ENCODE data around the gene DOCK11.

DOCK11 gene

GRCh38 chrX:118717678-118718391 is 222.2 kb downstream of the DOCK11 start:
- H3K36me3 ChIP-seq (ENCODE audit: control insufficient read depth in 4 of 4, insufficient read depth in 4 of 4, low read length in 3 of 4), result no peaks in the 10 kb centered on the region
- CTCF ChIA-PET, result no interaction called here
- peak in 2 of 3 donors; percentile 53 to 58 for DNase-seq
- POLR2A ChIA-PET, result no interaction called here
- H3K4me1 ChIP-seq (ENCODE audit: control extremely low read depth in 1 of 4, control insufficient read depth in 4 of 4, insufficient read depth in 4 of 4, low read length in 3 of 4), result peaks cover 0 to 17% (median 3%) of the 10 kb centered on the region in 4 experiments
- no peaks in the 10 kb centered on the region for H3K27me3 ChIP-seq (replicated peaks in 2 of 5; ENCODE audit: control insufficient read depth in 4 of 5, insufficient read depth in 5 of 5, low read length in 4 of 5)
- H3K4me3 ChIP-seq (ENCODE audit: control insufficient read depth in 1 of 7, extremely low read depth in 1 of 7, insufficient read depth in 4 of 7, low read depth in 2 of 7, low read length in 6 of 7), result peak overlapping the region in 1 of 7 experiments; percentile 7
- WGBS (ENCODE audit: insufficient coverage), result 79% methylated on average over 6 of the region's 13 CpGs
- no peaks in the 10 kb centered on the region for H3K9me3 ChIP-seq (ENCODE audit: control extremely low read depth in 1 of 5, control insufficient read depth in 4 of 5, insufficient read depth in 2 of 5, low read depth in 1 of 5, low read length in 4 of 5)
- H3K27ac ChIP-seq (ENCODE audit: insufficient read depth in 1 of 2, low read depth in 1 of 2, low read length in 2 of 2, poor library complexity in 1 of 2, severe bottlenecking in 2 of 2), result no peak overlapping the region

GRCh38 chrX:118718737-118719136 is 223.1 kb downstream of the DOCK11 start:
- POLR2A ChIA-PET, result no interaction called here
- Histone ChIP-seq H3K4me3 (ENCODE audit: control insufficient read depth in 1 of 7, extremely low read depth in 1 of 7, insufficient read depth in 4 of 7, low read depth in 2 of 7, low read length in 6 of 7) (no peak overlapping the region), H3K4me1 (ENCODE audit: control extremely low read depth in 1 of 4, control insufficient read depth in 4 of 4, insufficient read depth in 4 of 4, low read length in 3 of 4) (peaks cover 0 to 19% (median 3%) of the 10 kb centered on the region in 4 experiments), H3K27ac (ENCODE audit: insufficient read depth in 1 of 2, low read depth in 1 of 2, low read length in 2 of 2, poor library complexity in 1 of 2, severe bottlenecking in 2 of 2) (no peak overlapping the region), H3K36me3 (ENCODE audit: control insufficient read depth in 4 of 4, insufficient read depth in 4 of 4, low read length in 3 of 4) (no peaks in the 10 kb centered on the region), H3K9me3 (ENCODE audit: control extremely low read depth in 1 of 5, control insufficient read depth in 4 of 5, insufficient read depth in 2 of 5, low read depth in 1 of 5, low read length in 4 of 5) (no peaks in the 10 kb centered on the region), H3K27me3 (replicated peaks in 2 of 5; ENCODE audit: control insufficient read depth in 4 of 5, insufficient read depth in 5 of 5, low read length in 4 of 5) (no peaks in the 10 kb centered on the region)
- DNase-seq, result peak in 2 of 3 donors; percentile 55 to 58
- WGBS (ENCODE audit: insufficient coverage), result 43% methylated on average over 1 of the region's 2 CpGs
- CTCF ChIA-PET, result no interaction called here

GRCh38 chrX:118720058-118720707 is 224.6 kb downstream of the DOCK11 start:
- no peaks in the 10 kb centered on the region for H3K36me3 ChIP-seq (ENCODE audit: control insufficient read depth in 4 of 4, insufficient read depth in 4 of 4, low read length in 3 of 4)
- CTCF ChIA-PET, result no interaction called here
- no peak for DNase-seq
- peaks cover 0 to 25% (median 6%) of the 10 kb centered on the region in 4 experiments for H3K4me1 ChIP-seq (ENCODE audit: control extremely low read depth in 1 of 4, control insufficient read depth in 4 of 4, insufficient read depth in 4 of 4, low read length in 3 of 4)
- POLR2A ChIA-PET, result no interaction called here
- H3K27ac ChIP-seq (ENCODE audit: insufficient read depth in 1 of 2, low read depth in 1 of 2, low read length in 2 of 2, poor library complexity in 1 of 2, severe bottlenecking in 2 of 2), result no peak overlapping the region
- WGBS (ENCODE audit: insufficient coverage), result 65% methylated on average over 2 of the region's 3 CpGs
- H3K9me3 ChIP-seq (ENCODE audit: control extremely low read depth in 1 of 5, control insufficient read depth in 4 of 5, insufficient read depth in 2 of 5, low read depth in 1 of 5, low read length in 4 of 5), result no peaks in the 10 kb centered on the region
- H3K4me3 ChIP-seq (ENCODE audit: control insufficient read depth in 1 of 7, extremely low read depth in 1 of 7, insufficient read depth in 4 of 7, low read depth in 2 of 7, low read length in 6 of 7), result no peak overlapping the region
- no peaks in the 10 kb centered on the region for H3K27me3 ChIP-seq (replicated peaks in 2 of 5; ENCODE audit: control insufficient read depth in 4 of 5, insufficient read depth in 5 of 5, low read length in 4 of 5)

DNA sequence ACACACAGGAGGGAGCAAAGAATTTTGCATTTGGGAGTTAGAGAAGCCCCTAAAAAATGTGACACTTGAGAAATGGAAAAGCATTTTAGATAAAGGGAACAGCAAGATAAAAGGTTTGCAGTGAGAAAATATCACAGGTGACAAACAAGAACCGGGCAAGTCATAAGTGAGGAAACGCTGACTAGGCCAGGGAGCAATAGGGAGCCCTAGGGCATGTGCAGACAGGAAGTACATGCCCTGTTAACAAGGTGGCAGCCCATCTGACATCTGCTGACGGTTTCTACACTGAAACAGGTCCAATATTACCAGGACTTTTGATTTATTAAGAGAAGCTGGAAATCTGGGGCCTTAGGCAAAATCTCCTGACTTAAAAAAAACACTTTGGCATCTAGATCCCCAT is 227.8 kb downstream of the DOCK11 start:
- DNase-seq, result no peak
- no peaks in the 10 kb centered on the region for H3K9me3 ChIP-seq (ENCODE audit: control extremely low read depth in 1 of 5, control insufficient read depth in 4 of 5, insufficient read depth in 2 of 5, low read depth in 1 of 5, low read length in 4 of 5)
- H3K27me3 ChIP-seq (replicated peaks in 2 of 5; ENCODE audit: control insufficient read depth in 4 of 5, insufficient read depth in 5 of 5, low read length in 4 of 5), result peaks cover 0 to 7% (median 0%) of the 10 kb centered on the region in 5 experiments
- WGBS (ENCODE audit: insufficient coverage), result 67% methylated on average over 3 of the region's 3 CpGs
- no peak overlapping the region for H3K4me3 ChIP-seq (ENCODE audit: control insufficient read depth in 1 of 7, extremely low read depth in 1 of 7, insufficient read depth in 4 of 7, low read depth in 2 of 7, low read length in 6 of 7)
- ChIA-PET POLR2A (no interaction called here), CTCF (no interaction called here)
- no peak overlapping the region for H3K27ac ChIP-seq (ENCODE audit: insufficient read depth in 1 of 2, low read depth in 1 of 2, low read length in 2 of 2, poor library complexity in 1 of 2, severe bottlenecking in 2 of 2)
- no peaks in the 10 kb centered on the region for H3K36me3 ChIP-seq (ENCODE audit: control insufficient read depth in 4 of 4, insufficient read depth in 4 of 4, low read length in 3 of 4)
- H3K4me1 ChIP-seq (ENCODE audit: control extremely low read depth in 1 of 4, control insufficient read depth in 4 of 4, insufficient read depth in 4 of 4, low read length in 3 of 4), result peaks cover 0 to 21% (median 14%) of the 10 kb centered on the region in 4 experiments

DNA sequence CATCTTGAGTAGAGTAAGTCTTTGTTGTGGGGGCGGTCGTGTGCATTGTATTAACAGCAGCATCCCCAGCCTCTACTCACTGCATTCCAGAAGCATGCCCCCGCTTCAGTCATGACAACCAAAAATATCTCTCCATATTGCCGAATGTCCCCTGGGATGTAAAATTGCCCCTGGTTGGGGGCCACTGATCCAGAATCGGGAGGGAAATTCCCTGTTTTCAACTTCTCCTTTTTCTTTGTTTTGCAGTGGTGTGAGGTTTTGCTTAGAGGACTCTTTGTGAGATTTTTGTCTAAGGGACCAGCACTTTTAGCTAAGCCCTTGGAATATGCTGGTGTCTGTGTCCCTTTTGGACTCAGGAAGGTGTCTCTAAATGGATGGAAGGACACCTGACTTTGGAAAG is 228.8 kb downstream of the DOCK11 start:
- Histone ChIP-seq H3K4me1 (ENCODE audit: control extremely low read depth in 1 of 4, control insufficient read depth in 4 of 4, insufficient read depth in 4 of 4, low read length in 3 of 4) (peaks cover 0 to 18% (median 12%) of the 10 kb centered on the region in 4 experiments), H3K27me3 (replicated peaks in 2 of 5; ENCODE audit: control insufficient read depth in 4 of 5, insufficient read depth in 5 of 5, low read length in 4 of 5) (peaks cover 0 to 16% (median 0%) of the 10 kb centered on the region in 5 experiments), H3K4me3 (ENCODE audit: control insufficient read depth in 1 of 7, extremely low read depth in 1 of 7, insufficient read depth in 4 of 7, low read depth in 2 of 7, low read length in 6 of 7) (no peak overlapping the region), H3K27ac (ENCODE audit: insufficient read depth in 1 of 2, low read depth in 1 of 2, low read length in 2 of 2, poor library complexity in 1 of 2, severe bottlenecking in 2 of 2) (no peak overlapping the region), H3K9me3 (ENCODE audit: control extremely low read depth in 1 of 5, control insufficient read depth in 4 of 5, insufficient read depth in 2 of 5, low read depth in 1 of 5, low read length in 4 of 5) (no peaks in the 10 kb centered on the region), H3K36me3 (ENCODE audit: control insufficient read depth in 4 of 4, insufficient read depth in 4 of 4, low read length in 3 of 4) (no peaks in the 10 kb centered on the region)
- peak in 2 of 3 donors; percentile 42 to 46 for DNase-seq
- WGBS (ENCODE audit: insufficient coverage), result 83% methylated on average over 2 of the region's 5 CpGs
- ChIA-PET CTCF (no interaction called here), POLR2A (no interaction called here)

- no peak overlapping the region for H3K27ac ChIP-seq (ENCODE audit: insufficient read depth in 1 of 2, low read depth in 1 of 2, low read length in 2 of 2, poor library complexity in 1 of 2, severe bottlenecking in 2 of 2)
- peaks cover 0 to 16% (median 0%) of the 10 kb centered on the region in 5 experiments for H3K27me3 ChIP-seq (replicated peaks in 2 of 5; ENCODE audit: control insufficient read depth in 4 of 5, insufficient read depth in 5 of 5, low read length in 4 of 5)
- peak in 2 of 3 donors; percentile 9 to 30 for DNase-seq
- ChIA-PET CTCF (no interaction called here), POLR2A (interaction anchor here (0.7 kb wide), 1 partner anchor 32 kb away, joined by 3 read pairs; no protein-coding TSS in a partner anchor)
- no peaks in the 10 kb centered on the region for H3K9me3 ChIP-seq (ENCODE audit: control extremely low read depth in 1 of 5, control insufficient read depth in 4 of 5, insufficient read depth in 2 of 5, low read depth in 1 of 5, low read length in 4 of 5)
- no peak overlapping the region for H3K4me3 ChIP-seq (ENCODE audit: control insufficient read depth in 1 of 7, extremely low read depth in 1 of 7, insufficient read depth in 4 of 7, low read depth in 2 of 7, low read length in 6 of 7)
- 85% methylated on average over 4 of the region's 7 CpGs for WGBS (ENCODE audit: insufficient coverage)
- H3K36me3 ChIP-seq (ENCODE audit: control insufficient read depth in 4 of 4, insufficient read depth in 4 of 4, low read length in 3 of 4), result no peaks in the 10 kb centered on the region
- peaks cover 0 to 18% (median 12%) of the 10 kb centered on the region in 4 experiments for H3K4me1 ChIP-seq (ENCODE audit: control extremely low read depth in 1 of 4, control insufficient read depth in 4 of 4, insufficient read depth in 4 of 4, low read length in 3 of 4)
Measured at GRCh38 chrX:118724775-118725174, 229.2 kb downstream of the DOCK11 start.

- H3K4me3 ChIP-seq (ENCODE audit: control insufficient read depth in 1 of 7, extremely low read depth in 1 of 7, insufficient read depth in 4 of 7, low read depth in 2 of 7, low read length in 6 of 7), result no peak overlapping the region
- CTCF ChIA-PET, result interaction anchor here (0.5 kb wide), 1 partner anchor 41 kb away, joined by 3 read pairs; no protein-coding TSS in a partner anchor
- no peak overlapping the region for H3K27ac ChIP-seq (ENCODE audit: insufficient read depth in 1 of 2, low read depth in 1 of 2, low read length in 2 of 2, poor library complexity in 1 of 2, severe bottlenecking in 2 of 2)
- H3K4me1 ChIP-seq (ENCODE audit: control extremely low read depth in 1 of 4, control insufficient read depth in 4 of 4, insufficient read depth in 4 of 4, low read length in 3 of 4), result peaks cover 0 to 18% (median 12%) of the 10 kb centered on the region in 4 experiments
- peaks cover 0 to 16% (median 0%) of the 10 kb centered on the region in 5 experiments for H3K27me3 ChIP-seq (replicated peaks in 2 of 5; ENCODE audit: control insufficient read depth in 4 of 5, insufficient read depth in 5 of 5, low read length in 4 of 5)
- H3K36me3 ChIP-seq (ENCODE audit: control insufficient read depth in 4 of 4, insufficient read depth in 4 of 4, low read length in 3 of 4), result no peaks in the 10 kb centered on the region
- POLR2A ChIA-PET, result no interaction called here
- DNase-seq, result no peak
- WGBS (ENCODE audit: insufficient coverage), result 75% methylated on average over 2 of the region's 3 CpGs
- no peaks in the 10 kb centered on the region for H3K9me3 ChIP-seq (ENCODE audit: control extremely low read depth in 1 of 5, control insufficient read depth in 4 of 5, insufficient read depth in 2 of 5, low read depth in 1 of 5, low read length in 4 of 5)
Measured at GRCh38 chrX:118726396-118726795, 230.8 kb downstream of the DOCK11 start.

Measured in common myeloid progenitor, CD34-positive (primary cell).